ENCODE measurements around the gene CYTH4. TPM values are rescaled to one million over a fixed set of nuclear protein-coding genes. Genes with fewer than 3 reads are reported as not detected.

The CYTH4 gene
- total RNA-seq, 1 donor from 2014 or later: not detected

- peaks cover 15% of the 10 kb centered on the region for H3K27me3 Mint-ChIP-seq (ENCODE audit: unreplicated experiment)
- no peaks in the 10 kb centered on the region for H3K36me3 Mint-ChIP-seq (ENCODE audit: unreplicated experiment)
- peaks cover 12% of the 10 kb centered on the region for H3K9me3 Mint-ChIP-seq (ENCODE audit: unreplicated experiment)
- peaks cover 24% of the 10 kb centered on the region for H3K4me1 Mint-ChIP-seq (ENCODE audit: low read depth, unreplicated experiment)
- peak overlapping the region; percentile 68 for H3K27ac Mint-ChIP-seq (ENCODE audit: unreplicated experiment)
- TF ChIP-seq, protein P1, sequence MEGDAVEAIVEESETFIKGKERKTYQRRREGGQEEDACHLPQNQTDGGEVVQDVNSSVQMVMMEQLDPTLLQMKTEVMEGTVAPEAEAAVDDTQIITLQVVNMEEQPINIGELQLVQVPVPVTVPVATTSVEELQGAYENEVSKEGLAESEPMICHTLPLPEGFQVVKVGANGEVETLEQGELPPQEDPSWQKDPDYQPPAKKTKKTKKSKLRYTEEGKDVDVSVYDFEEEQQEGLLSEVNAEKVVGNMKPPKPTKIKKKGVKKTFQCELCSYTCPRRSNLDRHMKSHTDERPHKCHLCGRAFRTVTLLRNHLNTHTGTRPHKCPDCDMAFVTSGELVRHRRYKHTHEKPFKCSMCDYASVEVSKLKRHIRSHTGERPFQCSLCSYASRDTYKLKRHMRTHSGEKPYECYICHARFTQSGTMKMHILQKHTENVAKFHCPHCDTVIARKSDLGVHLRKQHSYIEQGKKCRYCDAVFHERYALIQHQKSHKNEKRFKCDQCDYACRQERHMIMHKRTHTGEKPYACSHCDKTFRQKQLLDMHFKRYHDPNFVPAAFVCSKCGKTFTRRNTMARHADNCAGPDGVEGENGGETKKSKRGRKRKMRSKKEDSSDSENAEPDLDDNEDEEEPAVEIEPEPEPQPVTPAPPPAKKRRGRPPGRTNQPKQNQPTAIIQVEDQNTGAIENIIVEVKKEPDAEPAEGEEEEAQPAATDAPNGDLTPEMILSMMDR (IDR thresholded peaks at IDR 0.05; ENCODE audit: partially characterized antibody, unreplicated experiment): no peak
- H3K4me3 Mint-ChIP-seq (ENCODE audit: unreplicated experiment): peak overlapping the region; percentile 46
- DNase-seq: peak; percentile 45
Observed at GRCh38 chr22:37329238-37330140, 47.2 kb downstream of the CYTH4 start.

GRCh38 chr22:37330200-37331033, 48.1 kb downstream of the CYTH4 start:
- H3K9me3 Mint-ChIP-seq (ENCODE audit: unreplicated experiment): peaks cover 14% of the 10 kb centered on the region
- H3K4me1 Mint-ChIP-seq (ENCODE audit: low read depth, unreplicated experiment): peaks cover 26% of the 10 kb centered on the region
- H3K36me3 Mint-ChIP-seq (ENCODE audit: unreplicated experiment): no peaks in the 10 kb centered on the region
- H3K27ac Mint-ChIP-seq (ENCODE audit: unreplicated experiment): peak overlapping the region; percentile 38
- peak overlapping the region; percentile 71 for H3K4me3 Mint-ChIP-seq (ENCODE audit: unreplicated experiment)
- TF ChIP-seq, protein P1 (IDR thresholded peaks at IDR 0.05; ENCODE audit: partially characterized antibody, unreplicated experiment): peak; percentile 21
- H3K27me3 Mint-ChIP-seq (ENCODE audit: unreplicated experiment): peaks cover 15% of the 10 kb centered on the region
- DNase-seq: peak; percentile 90

GRCh38 chr22:37331034-37331428, 48.7 kb downstream of the CYTH4 start:
- peaks cover 15% of the 10 kb centered on the region for H3K9me3 Mint-ChIP-seq (ENCODE audit: unreplicated experiment)
- H3K4me1 Mint-ChIP-seq (ENCODE audit: low read depth, unreplicated experiment): peaks cover 30% of the 10 kb centered on the region
- TF ChIP-seq, protein P1 (IDR thresholded peaks at IDR 0.05; ENCODE audit: partially characterized antibody, unreplicated experiment): no peak
- no peaks in the 10 kb centered on the region for H3K36me3 Mint-ChIP-seq (ENCODE audit: unreplicated experiment)
- peaks cover 15% of the 10 kb centered on the region for H3K27me3 Mint-ChIP-seq (ENCODE audit: unreplicated experiment)
- DNase-seq: peak; percentile 50
- no peak overlapping the region for H3K4me3 Mint-ChIP-seq (ENCODE audit: unreplicated experiment)
- H3K27ac Mint-ChIP-seq (ENCODE audit: unreplicated experiment): no peak overlapping the region

DNA sequence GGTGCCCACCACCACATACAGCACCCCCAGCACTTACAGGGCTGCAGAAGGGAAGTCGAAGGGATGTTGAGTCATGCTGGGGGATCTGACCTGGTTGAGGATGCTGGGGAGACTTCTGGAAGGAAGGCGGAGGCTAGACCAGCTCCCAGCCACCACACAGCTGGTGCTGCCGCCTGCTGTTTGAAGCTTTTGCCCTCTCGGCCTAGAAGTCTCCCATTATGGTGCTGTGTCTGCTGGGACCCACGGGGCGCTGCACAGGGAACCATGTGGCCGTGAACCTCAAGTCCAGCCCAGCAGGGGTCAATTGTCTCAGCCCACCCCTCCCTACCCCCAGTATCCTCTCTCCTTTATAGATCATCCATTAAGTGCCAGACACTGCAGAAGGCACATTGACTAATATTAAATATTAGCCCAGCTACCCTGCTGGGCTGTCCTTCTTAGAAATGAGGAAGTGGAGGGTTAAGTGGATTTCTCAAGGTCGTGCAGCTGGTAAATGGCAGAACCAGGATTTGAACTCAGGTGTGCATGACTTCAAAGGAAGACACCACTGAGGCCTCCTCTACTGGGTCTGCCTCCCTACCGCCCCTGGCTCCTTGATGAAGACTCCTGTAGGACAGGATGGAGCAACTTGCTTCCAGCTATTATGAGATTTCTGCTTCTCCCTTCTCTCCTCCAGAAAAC, 49.7 kb downstream of the CYTH4 start:
- Mint-ChIP-seq H3K36me3 (ENCODE audit: unreplicated experiment) (no peaks in the 10 kb centered on the region), H3K4me1 (ENCODE audit: low read depth, unreplicated experiment) (peaks cover 30% of the 10 kb centered on the region), H3K27me3 (ENCODE audit: unreplicated experiment) (peaks cover 15% of the 10 kb centered on the region), H3K9me3 (ENCODE audit: unreplicated experiment) (peaks cover 15% of the 10 kb centered on the region), H3K27ac (ENCODE audit: unreplicated experiment) (peak overlapping the region; percentile 45), H3K4me3 (ENCODE audit: unreplicated experiment) (no peak overlapping the region)
- DNase-seq: no peak
- TF ChIP-seq, protein P1 (IDR thresholded peaks at IDR 0.05; ENCODE audit: partially characterized antibody, unreplicated experiment): no peak
